ENCODE data around the gene IFNAR1.

DNA sequence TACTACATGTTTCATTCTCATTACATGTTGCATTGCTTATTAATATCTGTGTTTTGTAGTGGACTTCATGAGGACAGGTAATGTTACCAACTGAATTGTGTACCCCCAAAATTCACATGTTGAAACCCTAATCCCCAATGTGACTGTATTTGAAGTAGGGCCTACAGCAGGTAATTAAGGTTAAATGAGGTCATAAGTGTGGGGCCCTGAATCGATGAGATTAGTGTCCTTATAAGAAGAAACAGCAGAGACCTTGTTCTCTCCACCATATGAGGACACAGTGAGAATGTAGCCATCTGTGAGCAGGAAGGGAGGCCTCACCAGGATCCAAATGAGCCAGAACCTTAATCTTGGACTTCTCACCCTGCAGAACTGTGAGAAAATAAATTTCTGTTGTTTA lies 15.0 kb upstream of the IFNAR1 start:
- no peak for TF ChIP-seq EZH2phosphoT487 (IDR thresholded peaks at IDR 0.05; ENCODE audit: insufficient read depth, low read depth)
- no peak for TF ChIP-seq EZH2 (IDR thresholded peaks at IDR 0.05; ENCODE audit: insufficient read depth, poor library complexity, severe bottlenecking)
